ENCODE data around the gene FOXD2. TPM values are rescaled to one million over a fixed set of nuclear protein-coding genes. Genes with fewer than 3 reads are reported as not detected.

The FOXD2 gene
- total and polyA plus RNA-seq, 7 experiments from 2014 or later: 0.05 to 0.59 (median 0.22) TPM

DNA sequence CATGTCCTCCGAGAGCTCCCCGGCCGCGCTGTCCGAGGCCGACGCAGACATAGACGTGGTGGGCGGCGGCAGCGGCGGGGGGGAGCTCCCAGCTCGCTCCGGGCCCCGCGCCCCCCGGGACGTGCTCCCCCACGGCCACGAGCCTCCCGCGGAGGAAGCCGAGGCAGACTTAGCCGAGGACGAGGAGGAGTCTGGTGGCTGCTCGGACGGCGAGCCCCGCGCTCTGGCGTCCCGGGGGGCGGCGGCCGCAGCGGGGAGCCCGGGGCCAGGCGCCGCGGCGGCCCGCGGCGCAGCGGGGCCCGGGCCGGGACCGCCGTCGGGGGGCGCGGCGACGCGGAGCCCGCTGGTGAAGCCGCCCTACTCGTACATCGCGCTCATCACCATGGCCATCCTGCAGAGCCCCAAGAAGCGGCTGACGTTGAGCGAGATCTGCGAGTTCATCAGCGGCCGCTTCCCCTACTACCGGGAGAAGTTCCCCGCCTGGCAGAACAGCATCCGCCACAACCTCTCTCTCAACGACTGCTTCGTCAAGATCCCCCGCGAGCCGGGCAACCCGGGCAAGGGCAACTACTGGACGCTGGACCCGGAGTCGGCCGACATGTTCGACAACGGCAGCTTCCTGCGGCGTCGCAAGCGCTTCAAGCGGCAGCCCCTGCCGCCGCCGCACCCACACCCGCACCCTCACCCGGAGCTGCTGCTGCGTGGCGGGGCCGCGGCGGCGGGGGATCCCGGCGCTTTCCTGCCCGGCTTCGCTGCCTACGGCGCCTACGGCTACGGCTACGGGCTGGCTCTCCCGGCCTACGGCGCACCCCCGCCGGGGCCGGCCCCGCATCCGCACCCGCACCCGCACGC is 547 bp downstream of the FOXD2 start:
- peaks cover 0 to 4% (median 0%) of the 10 kb centered on the region in 11 donors for H3K9me3 Mint-ChIP-seq
- H3K27me3 ChIP-seq (ENCODE audit: control insufficient read depth in 2 of 2, insufficient read depth in 2 of 2, low read length in 2 of 2): peaks cover 0 to 19% of the 10 kb centered on the region in 2 donors
- no peaks in the 10 kb centered on the region for H3K9me3 ChIP-seq (ENCODE audit: control insufficient read depth in 2 of 3, low read length in 3 of 3)
- no peak overlapping the region for H3K27ac ChIP-seq (ENCODE audit: low read depth, low read length)
- DNase-seq (peak; percentile 15 to 58 (median 48)), ATAC-seq (no peak)
- H3K27me3 Mint-ChIP-seq: peaks cover 7 to 32% (median 11%) of the 10 kb centered on the region in 5 donors
- peaks cover 8 to 29% (median 21%) of the 10 kb centered on the region in 7 donors for H3K4me1 Mint-ChIP-seq
- H3K27ac Mint-ChIP-seq: peak overlapping the region in 5 of 9 donors; percentile 43 to 78 (median 46)
- intact Hi-C loops (cut with micrococcal nuclease): loop anchor here (5.0 to 10.0 kb wide), 2 partner anchors 261 to 944 kb away; no protein-coding TSS in a partner anchor
- ChIA-PET CTCF (interaction anchor here (0.9 to 2.0 kb wide), 8 partner anchors 9 to 288 kb away, joined by 3 to 11 read pairs (median 4); partner anchors contain the start of gene STIL), POLR2A (interaction anchor here (1.0 kb wide), 3 partner anchors 105 to 719 kb away, joined by 3 to 5 read pairs (median 4); partner anchors contain the start of gene CMPK1)
- H3K4me1 ChIP-seq (ENCODE audit: control insufficient read depth in 2 of 2, insufficient read depth in 2 of 2, low read length in 2 of 2): peaks cover 8 to 25% of the 10 kb centered on the region in 2 donors
- H3K4me3 ChIP-seq (ENCODE audit: low read length): peak overlapping the region; percentile 76
- H3K36me3 Mint-ChIP-seq: peaks cover 0 to 11% (median 0%) of the 10 kb centered on the region in 5 donors
- no peaks in the 10 kb centered on the region for H3K36me3 ChIP-seq (ENCODE audit: control insufficient read depth in 2 of 3, insufficient read depth in 3 of 3, low read length in 3 of 3)
- H3K4me3 Mint-ChIP-seq: peak overlapping the region in 9 of 10 donors; percentile 70 to 86 (median 79)

DNA sequence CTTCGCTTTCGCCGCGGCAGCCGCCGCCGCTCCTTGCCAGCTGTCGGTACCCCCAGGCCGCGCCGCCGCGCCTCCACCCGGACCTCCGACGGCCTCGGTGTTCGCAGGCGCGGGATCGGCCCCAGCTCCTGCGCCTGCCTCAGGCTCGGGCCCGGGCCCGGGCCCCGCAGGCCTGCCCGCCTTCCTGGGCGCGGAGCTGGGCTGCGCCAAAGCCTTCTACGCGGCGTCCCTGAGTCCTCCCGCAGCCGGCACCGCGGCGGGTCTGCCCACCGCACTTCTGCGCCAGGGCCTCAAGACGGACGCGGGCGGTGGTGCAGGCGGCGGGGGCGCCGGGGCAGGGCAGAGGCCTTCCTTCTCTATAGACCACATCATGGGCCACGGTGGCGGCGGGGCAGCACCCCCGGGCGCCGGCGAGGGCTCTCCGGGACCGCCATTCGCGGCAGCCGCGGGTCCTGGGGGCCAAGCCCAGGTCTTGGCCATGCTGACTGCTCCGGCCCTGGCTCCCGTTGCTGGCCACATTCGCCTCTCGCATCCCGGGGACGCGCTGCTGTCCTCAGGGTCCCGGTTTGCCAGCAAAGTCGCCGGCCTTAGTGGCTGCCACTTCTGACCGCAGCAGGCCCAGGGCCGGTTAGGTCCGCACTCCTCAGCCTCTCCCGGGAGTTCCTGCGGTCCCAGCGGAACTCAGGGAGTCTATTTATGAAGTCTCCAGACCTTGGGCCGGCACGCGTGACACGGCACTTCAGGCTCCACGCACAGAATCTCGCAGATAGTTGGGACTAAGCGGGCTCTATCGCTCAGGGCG is 1.4 kb downstream of the FOXD2 start:
- Mint-ChIP-seq H3K4me3 (peak overlapping the region in 8 of 10 donors; percentile 40 to 80 (median 52)), H3K27me3 (peaks cover 2 to 23% (median 3%) of the 10 kb centered on the region in 5 donors), H3K36me3 (peaks cover 0 to 7% (median 0%) of the 10 kb centered on the region in 5 donors), H3K27ac (peak overlapping the region in 2 of 9 donors; percentile 25 to 72), H3K4me1 (peaks cover 4 to 24% (median 20%) of the 10 kb centered on the region in 7 donors), H3K9me3 (peaks cover 0 to 8% (median 2%) of the 10 kb centered on the region in 11 donors)
- DNase-seq (peak in 2 of 9 donors; percentile 10 to 28), ATAC-seq (no peak)
- POLR2A ChIA-PET: no interaction called here
- H3K27me3 ChIP-seq (ENCODE audit: control insufficient read depth in 2 of 2, insufficient read depth in 2 of 2, low read length in 2 of 2): peaks cover 6 to 24% of the 10 kb centered on the region in 2 donors
- peaks cover 11 to 19% of the 10 kb centered on the region in 2 donors for H3K4me1 ChIP-seq (ENCODE audit: control insufficient read depth in 2 of 2, insufficient read depth in 2 of 2, low read length in 2 of 2)
- no peak overlapping the region for H3K4me3 ChIP-seq (ENCODE audit: low read length)
- CTCF ChIA-PET: no interaction called here
- no peaks in the 10 kb centered on the region for H3K9me3 ChIP-seq (ENCODE audit: control insufficient read depth in 2 of 3, low read length in 3 of 3)
- H3K27ac ChIP-seq (ENCODE audit: low read depth, low read length): no peak overlapping the region
- intact Hi-C loops (cut with micrococcal nuclease): loop anchor here (5.0 to 10.0 kb wide), 2 partner anchors 262 to 944 kb away; no protein-coding TSS in a partner anchor
- no peaks in the 10 kb centered on the region for H3K36me3 ChIP-seq (ENCODE audit: control insufficient read depth in 2 of 3, insufficient read depth in 3 of 3, low read length in 3 of 3)

DNA sequence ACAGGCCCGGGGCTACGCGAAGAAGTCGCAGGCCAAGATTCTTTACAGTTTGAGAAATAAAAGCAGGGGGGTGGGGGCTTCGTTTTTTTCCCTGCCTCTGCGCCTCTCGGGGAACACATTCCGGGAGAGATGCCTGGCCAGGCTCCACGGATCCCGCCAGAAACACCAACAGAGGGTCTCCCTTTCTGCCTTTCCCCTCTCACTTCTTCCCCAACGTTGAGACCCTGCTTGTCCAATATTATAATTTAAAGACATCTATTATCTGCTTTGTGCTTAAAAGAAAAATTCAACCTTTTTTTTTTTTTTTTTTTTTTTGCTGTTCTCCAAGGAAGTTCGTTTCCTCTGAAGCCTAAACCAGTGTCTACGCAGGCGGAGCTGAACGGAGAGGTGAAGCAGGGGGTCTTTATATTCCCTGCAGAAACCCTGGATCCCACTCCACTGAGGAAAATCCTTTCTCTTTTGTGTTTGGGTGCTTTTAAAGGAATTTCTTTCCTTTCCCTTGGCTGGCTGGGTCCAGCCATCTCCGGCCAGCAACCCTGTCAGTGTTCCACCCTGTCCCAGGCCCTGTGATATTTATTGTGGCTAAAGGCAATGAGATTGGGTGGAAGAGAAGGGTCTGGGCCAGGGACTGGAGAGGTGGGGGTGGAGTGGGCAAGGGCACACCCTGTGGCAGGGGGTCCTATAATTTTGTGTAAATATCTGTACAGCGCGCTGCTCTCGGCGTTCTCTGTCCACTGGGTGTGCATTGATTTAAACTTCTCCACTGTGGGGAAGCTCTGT is 2.2 kb downstream of the FOXD2 start:
- Histone ChIP-seq H3K36me3 (ENCODE audit: control insufficient read depth in 2 of 3, insufficient read depth in 3 of 3, low read length in 3 of 3) (no peaks in the 10 kb centered on the region), H3K27ac (ENCODE audit: low read depth, low read length) (no peak overlapping the region), H3K4me3 (ENCODE audit: low read length) (no peak overlapping the region), H3K27me3 (ENCODE audit: control insufficient read depth in 2 of 2, insufficient read depth in 2 of 2, low read length in 2 of 2) (peaks cover 8 to 27% of the 10 kb centered on the region in 2 donors), H3K4me1 (ENCODE audit: control insufficient read depth in 2 of 2, insufficient read depth in 2 of 2, low read length in 2 of 2) (peaks cover 19 to 26% of the 10 kb centered on the region in 2 donors), H3K9me3 (ENCODE audit: control insufficient read depth in 2 of 3, low read length in 3 of 3) (peaks cover 0 to 2% (median 0%) of the 10 kb centered on the region in 3 experiments)
- POLR2A ChIA-PET: no interaction called here
- H3K27me3 Mint-ChIP-seq: peaks cover 0 to 15% (median 2%) of the 10 kb centered on the region in 5 donors
- peaks cover 0 to 28% (median 22%) of the 10 kb centered on the region in 7 donors for H3K4me1 Mint-ChIP-seq
- ATAC-seq (no peak), DNase-seq (no peak)
- H3K36me3 Mint-ChIP-seq: peaks cover 0 to 2% (median 0%) of the 10 kb centered on the region in 5 donors
- intact Hi-C loops (cut with micrococcal nuclease): loop anchor here (5.0 to 10.0 kb wide), 2 partner anchors 263 to 945 kb away; no protein-coding TSS in a partner anchor
- H3K27ac Mint-ChIP-seq: peak overlapping the region in 1 of 9 donors; percentile 72
- H3K9me3 Mint-ChIP-seq: peaks cover 0 to 13% (median 5%) of the 10 kb centered on the region in 11 donors
- CTCF ChIA-PET: interaction anchor here (0.6 kb wide), 1 partner anchor 1126 kb away, joined by 5 read pairs; no protein-coding TSS in a partner anchor
- H3K4me3 Mint-ChIP-seq: peak overlapping the region in 6 of 10 donors; percentile 46 to 80 (median 60)

DNA sequence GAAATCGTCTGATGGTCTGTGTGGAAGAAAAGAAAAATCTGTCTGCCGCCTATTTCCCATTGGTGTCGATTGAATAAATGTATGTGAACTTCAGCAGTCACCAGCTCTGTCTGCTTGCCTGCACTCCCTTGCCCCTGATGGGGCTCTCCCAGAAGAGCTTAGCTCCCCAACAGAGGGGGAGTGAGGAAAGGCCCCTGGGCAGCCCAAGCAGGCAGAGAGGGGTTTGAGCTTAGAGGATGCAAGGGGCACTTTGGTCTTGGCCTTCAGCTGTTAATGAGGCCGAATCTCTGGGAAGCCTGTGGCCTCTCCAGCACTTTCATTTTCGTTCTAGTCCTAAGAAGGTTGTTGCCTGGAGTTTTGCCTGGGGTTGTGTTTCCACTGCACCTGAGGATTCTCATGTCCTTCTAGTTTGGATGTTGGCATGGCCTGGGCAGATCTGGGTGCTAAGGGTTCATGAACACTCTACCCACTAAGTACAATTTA is 2.8 kb downstream of the FOXD2 start:
- H3K9me3 Mint-ChIP-seq: peaks cover 0 to 15% (median 5%) of the 10 kb centered on the region in 11 donors
- no peak for DNase-seq
- no peak overlapping the region for H3K4me3 Mint-ChIP-seq
- ChIA-PET CTCF (interaction anchor here (0.6 kb wide), 2 partner anchors 99 to 1127 kb away, joined by 3 to 5 read pairs; no protein-coding TSS in a partner anchor), POLR2A (no interaction called here)
- Histone ChIP-seq H3K27ac (ENCODE audit: low read depth, low read length) (no peak overlapping the region), H3K9me3 (ENCODE audit: control insufficient read depth in 2 of 3, low read length in 3 of 3) (peaks cover 0 to 7% (median 0%) of the 10 kb centered on the region in 3 experiments), H3K27me3 (ENCODE audit: control insufficient read depth in 2 of 2, insufficient read depth in 2 of 2, low read length in 2 of 2) (peaks cover 8 to 33% of the 10 kb centered on the region in 2 donors), H3K36me3 (ENCODE audit: control insufficient read depth in 2 of 3, insufficient read depth in 3 of 3, low read length in 3 of 3) (no peaks in the 10 kb centered on the region), H3K4me1 (ENCODE audit: control insufficient read depth in 2 of 2, insufficient read depth in 2 of 2, low read length in 2 of 2) (peaks cover 21 to 28% of the 10 kb centered on the region in 2 donors), H3K4me3 (ENCODE audit: low read length) (no peak overlapping the region)
- no peaks in the 10 kb centered on the region for H3K36me3 Mint-ChIP-seq
- no peak for ATAC-seq
- intact Hi-C loops (cut with micrococcal nuclease): no loop called here
- H3K27ac Mint-ChIP-seq: no peak overlapping the region
- peaks cover 0 to 34% (median 22%) of the 10 kb centered on the region in 7 donors for H3K4me1 Mint-ChIP-seq
- peaks cover 0 to 10% (median 8%) of the 10 kb centered on the region in 5 donors for H3K27me3 Mint-ChIP-seq

DNA sequence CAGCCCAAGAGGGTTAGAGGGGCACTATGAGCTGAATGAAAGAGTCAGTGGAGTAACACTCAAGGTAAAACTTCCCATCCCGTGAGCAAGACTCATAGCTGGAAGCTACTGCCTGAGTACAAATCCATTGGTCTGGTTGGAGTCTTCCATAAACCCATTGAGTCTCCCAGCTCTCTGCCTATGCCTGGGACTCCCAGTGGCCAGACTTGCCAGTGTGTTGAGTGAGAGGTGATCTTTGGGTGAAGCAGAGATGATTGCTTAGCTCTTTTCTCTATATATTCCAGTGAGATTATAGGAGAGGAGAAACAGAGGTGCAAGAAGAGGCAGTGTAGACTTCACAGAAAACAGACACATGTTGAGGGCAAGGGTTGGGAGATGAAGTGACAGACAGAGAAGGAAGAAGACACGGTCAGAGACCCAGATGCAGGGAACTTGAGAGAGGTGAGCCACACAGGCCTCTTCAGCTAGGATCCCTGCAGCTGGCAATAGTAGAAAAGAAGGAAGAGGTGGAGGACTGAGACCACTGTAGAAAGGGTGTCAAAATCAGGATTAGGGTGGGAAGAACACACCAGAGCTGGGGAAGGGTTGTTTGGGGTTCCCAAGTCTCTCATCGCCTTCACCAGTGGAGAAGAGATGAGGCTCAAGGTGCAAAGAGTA is 3.7 kb downstream of the FOXD2 start:
- ATAC-seq: no peak
- H3K27me3 ChIP-seq (ENCODE audit: control insufficient read depth in 2 of 2, insufficient read depth in 2 of 2, low read length in 2 of 2): peaks cover 11 to 40% of the 10 kb centered on the region in 2 donors
- no peak overlapping the region for H3K4me3 ChIP-seq (ENCODE audit: low read length)
- peaks cover 0 to 7% (median 0%) of the 10 kb centered on the region in 3 experiments for H3K9me3 ChIP-seq (ENCODE audit: control insufficient read depth in 2 of 3, low read length in 3 of 3)
- DNase-seq: no peak
- intact Hi-C loops (cut with micrococcal nuclease): no loop called here
- no peak overlapping the region for H3K27ac ChIP-seq (ENCODE audit: low read depth, low read length)
- H3K4me1 ChIP-seq (ENCODE audit: control insufficient read depth in 2 of 2, insufficient read depth in 2 of 2, low read length in 2 of 2): peaks cover 17 to 20% of the 10 kb centered on the region in 2 donors
- CTCF ChIA-PET: interaction anchor here (0.6 to 1.4 kb wide), 3 partner anchors 8 to 286 kb away, joined by 3 to 4 read pairs (median 3); no protein-coding TSS in a partner anchor
- POLR2A ChIA-PET: no interaction called here
- Mint-ChIP-seq H3K36me3 (no peaks in the 10 kb centered on the region), H3K27ac (no peak overlapping the region), H3K4me1 (peaks cover 0 to 30% (median 18%) of the 10 kb centered on the region in 7 donors), H3K4me3 (no peak overlapping the region), H3K27me3 (peaks cover 0 to 18% (median 3%) of the 10 kb centered on the region in 5 donors), H3K9me3 (peaks cover 0 to 15% (median 5%) of the 10 kb centered on the region in 11 donors)
- no peaks in the 10 kb centered on the region for H3K36me3 ChIP-seq (ENCODE audit: control insufficient read depth in 2 of 3, insufficient read depth in 3 of 3, low read length in 3 of 3)
